ENCODE results near the gene SMIM29. TPM values are rescaled to one million over a fixed set of nuclear protein-coding genes. Genes with fewer than 3 reads are reported as not detected.

Gene SMIM29
- total and polyA plus RNA-seq, 2 donors (not counting 3 experiments of a cell fraction or from before 2014, with no cell fraction given) = 37.6 to 75.2 TPM

DNA sequence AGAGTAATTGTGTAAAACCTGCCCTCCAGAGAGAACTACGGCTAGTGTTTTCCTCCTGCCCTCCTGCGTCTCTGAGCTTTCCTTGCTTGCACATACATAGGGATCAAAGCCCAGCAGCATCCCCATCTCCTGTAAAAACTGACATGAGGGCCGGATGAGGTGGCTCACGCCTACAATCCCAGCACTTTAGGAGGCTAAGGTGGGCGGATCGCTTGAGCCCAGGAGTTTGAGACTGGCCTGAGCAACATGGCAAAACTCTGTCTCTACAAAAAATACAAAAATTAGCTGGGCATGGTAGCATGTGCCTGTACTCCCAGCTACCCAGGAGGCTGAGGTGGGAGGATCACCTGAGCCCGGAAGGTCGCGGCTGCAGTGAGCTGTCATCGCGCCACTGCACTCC, 40.3 kb upstream of the SMIM29 start:
- no peaks in the 10 kb centered on the region for H4K20me1 ChIP-seq (replicated peaks; ENCODE audit: control insufficient read depth, extremely low read depth, insufficient read depth, low read length)
- H3K27ac ChIP-seq (ENCODE audit: insufficient read depth, low read depth, low read length) = no peak overlapping the region
- H3K9me1 ChIP-seq (replicated peaks; ENCODE audit: control insufficient read depth, extremely low read depth, insufficient read depth, low read length) = no peaks in the 10 kb centered on the region
- ChIA-PET POLR2A (no interaction called here), CTCF (interaction anchor here (1.4 to 1.6 kb wide), 5 partner anchors 40 to 126 kb away, joined by 3 to 6 read pairs (median 5); partner anchors contain the start of gene SMIM29)
- no peaks in the 10 kb centered on the region for H3K79me2 ChIP-seq (ENCODE audit: control insufficient read depth, insufficient read depth, low read length)
- BruUV-seq (replicated peaks) = no TSS peak
- FAIRE-seq (no peak), DNase-seq (ENCODE audit: low read depth, low spot score) (no peak)
- no peaks in the 10 kb centered on the region for H3K27me3 ChIP-seq (ENCODE audit: control insufficient read depth in 2 of 2, insufficient read depth in 2 of 2, low read length in 2 of 2)
- H2AFZ ChIP-seq (ENCODE audit: low read depth, low read length) = no peak overlapping the region
- H3K4me1 ChIP-seq (ENCODE audit: control insufficient read depth, extremely low read depth, insufficient read depth, low read length) = no peaks in the 10 kb centered on the region
- no peak overlapping the region for H3K4me3 ChIP-seq (replicated peaks in 1 of 3; ENCODE audit: insufficient read depth in 1 of 3, low read depth in 1 of 3, low read length in 3 of 3)
- TF ChIP-seq MYC (IDR thresholded peaks at IDR 0.05; ENCODE audit: low read depth, low read length) (no peak), FOS (IDR thresholded peaks at IDR 0.05; ENCODE audit: borderline replicate concordance, insufficient read depth, low read length) (no peak), JUN (IDR thresholded peaks at IDR 0.05; ENCODE audit: borderline replicate concordance, insufficient read depth, insufficient read length, low read depth) (no peak), GATA2 (IDR thresholded peaks at IDR 0.05; ENCODE audit: insufficient read depth, insufficient read length, low read depth, low read length) (no peak)
- TF ChIP-seq, protein P1, sequence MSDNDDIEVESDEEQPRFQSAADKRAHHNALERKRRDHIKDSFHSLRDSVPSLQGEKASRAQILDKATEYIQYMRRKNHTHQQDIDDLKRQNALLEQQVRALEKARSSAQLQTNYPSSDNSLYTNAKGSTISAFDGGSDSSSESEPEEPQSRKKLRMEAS (IDR thresholded peaks at IDR 0.05; ENCODE audit: insufficient read depth, insufficient read length) = no peak
- no peaks in the 10 kb centered on the region for H3K9me3 ChIP-seq (replicated peaks; ENCODE audit: control insufficient read depth, insufficient read depth, low read length)
- intact Hi-C loops (cut with micrococcal nuclease) (no loop called here), dilution Hi-C loops (cut with MboI; ENCODE audit: extremely low pct_ligation_motif_present, low sequenced_read_pairs) (no loop called here)
- H3K9ac ChIP-seq (replicated peaks; ENCODE audit: extremely low read depth, insufficient read depth, low read length) = no peak overlapping the region
- no peak overlapping the region for H3K4me2 ChIP-seq (ENCODE audit: insufficient read depth, low read length)
- H3K36me3 ChIP-seq (ENCODE audit: control insufficient read depth in 2 of 2, extremely low read depth in 1 of 2, insufficient read depth in 2 of 2, low read length in 2 of 2) = peaks cover 8 to 11% of the 10 kb centered on the region in 2 experiments

DNA sequence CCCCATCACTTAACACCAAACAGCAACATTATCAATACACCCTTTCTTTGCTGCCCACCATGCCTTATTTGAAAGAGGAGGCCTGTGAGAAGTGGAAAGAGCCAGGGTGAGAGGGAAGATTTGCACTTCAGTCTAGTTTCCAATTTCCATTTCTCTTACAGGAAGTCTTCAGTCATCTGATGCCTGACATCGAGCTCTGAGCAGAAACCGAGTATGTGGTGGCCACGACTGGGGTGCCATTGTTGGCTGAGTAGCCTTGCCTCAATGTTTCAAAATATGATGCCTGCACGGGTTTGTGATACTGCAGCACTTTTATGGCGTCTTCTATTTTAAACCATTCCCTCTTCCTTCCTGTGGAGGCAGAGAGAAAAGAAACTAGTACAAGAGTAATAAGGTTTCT, 39.8 kb upstream of the SMIM29 start:
- BruUV-seq (replicated peaks) = no TSS peak
- no peak overlapping the region for H3K27ac ChIP-seq (ENCODE audit: insufficient read depth, low read depth, low read length)
- peaks cover 5 to 11% of the 10 kb centered on the region in 2 experiments for H3K36me3 ChIP-seq (ENCODE audit: control insufficient read depth in 2 of 2, extremely low read depth in 1 of 2, insufficient read depth in 2 of 2, low read length in 2 of 2)
- ChIA-PET CTCF (interaction anchor here (1.4 kb wide), 2 partner anchors 39 to 93 kb away, joined by 4 to 5 read pairs; no protein-coding TSS in a partner anchor), POLR2A (no interaction called here)
- H3K27me3 ChIP-seq (ENCODE audit: control insufficient read depth in 2 of 2, insufficient read depth in 2 of 2, low read length in 2 of 2) = no peaks in the 10 kb centered on the region
- peak; percentile 74 for FAIRE-seq
- H3K4me3 ChIP-seq (replicated peaks in 1 of 3; ENCODE audit: insufficient read depth in 1 of 3, low read depth in 1 of 3, low read length in 3 of 3) = no peak overlapping the region
- dilution Hi-C loops (cut with MboI; ENCODE audit: extremely low pct_ligation_motif_present, low sequenced_read_pairs) (no loop called here), intact Hi-C loops (cut with micrococcal nuclease) (no loop called here)
- no peak overlapping the region for H3K9ac ChIP-seq (replicated peaks; ENCODE audit: extremely low read depth, insufficient read depth, low read length)
- H3K9me3 ChIP-seq (replicated peaks; ENCODE audit: control insufficient read depth, insufficient read depth, low read length) = no peaks in the 10 kb centered on the region
- H2AFZ ChIP-seq (ENCODE audit: low read depth, low read length) = no peak overlapping the region
- H4K20me1 ChIP-seq (replicated peaks; ENCODE audit: control insufficient read depth, extremely low read depth, insufficient read depth, low read length) = no peaks in the 10 kb centered on the region
- DNase-seq (ENCODE audit: low read depth, low spot score) = no peak
- no peaks in the 10 kb centered on the region for H3K9me1 ChIP-seq (replicated peaks; ENCODE audit: control insufficient read depth, extremely low read depth, insufficient read depth, low read length)
- TF ChIP-seq GATA2 (IDR thresholded peaks at IDR 0.05; ENCODE audit: insufficient read depth, insufficient read length, low read depth, low read length) = no peak
- TF ChIP-seq POLR2AphosphoS5 (IDR thresholded peaks at IDR 0.05; ENCODE audit: insufficient read depth, low read depth, low read length) = no peak
- TF ChIP-seq, protein P1 (IDR thresholded peaks at IDR 0.05; ENCODE audit: insufficient read depth, insufficient read length) = no peak
- TF ChIP-seq, protein P2, sequence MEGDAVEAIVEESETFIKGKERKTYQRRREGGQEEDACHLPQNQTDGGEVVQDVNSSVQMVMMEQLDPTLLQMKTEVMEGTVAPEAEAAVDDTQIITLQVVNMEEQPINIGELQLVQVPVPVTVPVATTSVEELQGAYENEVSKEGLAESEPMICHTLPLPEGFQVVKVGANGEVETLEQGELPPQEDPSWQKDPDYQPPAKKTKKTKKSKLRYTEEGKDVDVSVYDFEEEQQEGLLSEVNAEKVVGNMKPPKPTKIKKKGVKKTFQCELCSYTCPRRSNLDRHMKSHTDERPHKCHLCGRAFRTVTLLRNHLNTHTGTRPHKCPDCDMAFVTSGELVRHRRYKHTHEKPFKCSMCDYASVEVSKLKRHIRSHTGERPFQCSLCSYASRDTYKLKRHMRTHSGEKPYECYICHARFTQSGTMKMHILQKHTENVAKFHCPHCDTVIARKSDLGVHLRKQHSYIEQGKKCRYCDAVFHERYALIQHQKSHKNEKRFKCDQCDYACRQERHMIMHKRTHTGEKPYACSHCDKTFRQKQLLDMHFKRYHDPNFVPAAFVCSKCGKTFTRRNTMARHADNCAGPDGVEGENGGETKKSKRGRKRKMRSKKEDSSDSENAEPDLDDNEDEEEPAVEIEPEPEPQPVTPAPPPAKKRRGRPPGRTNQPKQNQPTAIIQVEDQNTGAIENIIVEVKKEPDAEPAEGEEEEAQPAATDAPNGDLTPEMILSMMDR (IDR thresholded peaks at IDR 0.05; ENCODE audit: extremely low read depth in 1 of 2, insufficient read depth in 1 of 2, low read depth in 1 of 2, low read length in 2 of 2) = no peak
- H3K79me2 ChIP-seq (ENCODE audit: control insufficient read depth, insufficient read depth, low read length) = no peaks in the 10 kb centered on the region
- H3K4me1 ChIP-seq (ENCODE audit: control insufficient read depth, extremely low read depth, insufficient read depth, low read length) = no peaks in the 10 kb centered on the region
- no peak overlapping the region for H3K4me2 ChIP-seq (ENCODE audit: insufficient read depth, low read length)
